H9 (cell line): Measurements from ENCODE around the gene SLC4A3. TPM values are rescaled to one million over a fixed set of nuclear protein-coding genes. Genes with fewer than 3 reads are reported as not detected.

Source experiments
- DNase-seq: peaks from one replicate; pipeline ENCODE4 v3.0.0-alpha.2; 2017
- H2AFZ ChIP-seq: one replicate; pipeline ENCODE4 v1.6.1; 2013; ENCODE audit warnings: mild to moderate bottlenecking, low read length, control low read depth, moderate library complexity
- H2AK5ac ChIP-seq: 2 replicates; pipeline ENCODE4 v1.6.1; 2013; ENCODE audit warnings: low read length, control low read depth, mixed read lengths; ENCODE audit not compliant: insufficient read length
- H2BK120ac ChIP-seq: one replicate; pipeline ENCODE4 v1.6.1; 2013; ENCODE audit warnings: low read depth, mild to moderate bottlenecking, low read length, control low read depth, inconsistent platforms; ENCODE audit not compliant: poor library complexity, severe bottlenecking
- H2BK12ac ChIP-seq: 2 replicates; pipeline ENCODE4 v1.6.1; 2013; ENCODE audit warnings: low read length, control low read depth, mixed read lengths, low read depth; ENCODE audit not compliant: insufficient read length
- H2BK15ac ChIP-seq: 2 replicates; pipeline ENCODE4 v1.6.1; 2013; ENCODE audit warnings: low read depth, low read length, control low read depth
- H2BK20ac ChIP-seq: one replicate; pipeline ENCODE4 v1.6.1; 2013; ENCODE audit warnings: low read depth, mild to moderate bottlenecking, low read length, control low read depth, inconsistent platforms; ENCODE audit not compliant: poor library complexity, severe bottlenecking
- H2BK5ac ChIP-seq: 2 replicates; pipeline ENCODE4 v1.6.1; 2013; ENCODE audit warnings: low read length, control low read depth, mixed read lengths; ENCODE audit not compliant: insufficient read length
- H3K14ac ChIP-seq: 2 replicates; pipeline ENCODE4 v1.6.1; 2013; ENCODE audit warnings: low read length, control low read depth; ENCODE audit not compliant: insufficient read depth
- H3K18ac ChIP-seq: 2 replicates; pipeline ENCODE4 v1.6.1; 2013; ENCODE audit warnings: low read depth, mild to moderate bottlenecking, mixed read lengths, low read length, control low read depth; ENCODE audit not compliant: insufficient read length
- H3K23ac ChIP-seq: 2 replicates; pipeline ENCODE4 v1.6.1; 2013; ENCODE audit warnings: low read length, control low read depth, mixed read lengths, low read depth; ENCODE audit not compliant: insufficient read length
- H3K23me2 ChIP-seq: 2 replicates; pipeline ENCODE4 v1.6.1; 2013; ENCODE audit warnings: low read depth, mild to moderate bottlenecking, mixed read lengths, low read length, control low read depth; ENCODE audit not compliant: insufficient read length, poor library complexity, severe bottlenecking
- H3K27ac ChIP-seq: 2 replicates; pipeline ENCODE4 v1.5.1; 2013; ENCODE audit warnings: low read length, control low read depth, mixed read lengths, low read depth; ENCODE audit not compliant: insufficient read length
- H3K27me3 ChIP-seq: 2 replicates; pipeline ENCODE4 v1.6.1; 2013; ENCODE audit warnings: low read length, control low read depth, inconsistent platforms; ENCODE audit not compliant: insufficient read depth
- H3K4ac ChIP-seq: 2 replicates; pipeline ENCODE4 v1.6.1; 2013; ENCODE audit warnings: low read depth, mild to moderate bottlenecking, control low read depth, inconsistent platforms, low read length, moderate library complexity
- H3K4me1 ChIP-seq: 2 replicates; pipeline ENCODE4 v1.6.1; 2013; ENCODE audit warnings: low read length, control low read depth, inconsistent platforms; ENCODE audit not compliant: insufficient read depth
- H3K4me2 ChIP-seq: 2 replicates; pipeline ENCODE4 v1.6.1; 2013; ENCODE audit warnings: low read length, control low read depth, mixed read lengths; ENCODE audit not compliant: insufficient read length, insufficient read depth
- H3K56ac ChIP-seq: 2 replicates; pipeline ENCODE4 v1.6.1; 2013; ENCODE audit warnings: low read depth, mild to moderate bottlenecking, mixed read lengths, low read length, control low read depth; ENCODE audit not compliant: insufficient read length
- H3K79me1 ChIP-seq: 2 replicates; pipeline ENCODE4 v1.6.1; 2013; ENCODE audit warnings: low read depth, mild to moderate bottlenecking, moderate library complexity, low read length, control low read depth, inconsistent platforms; ENCODE audit not compliant: insufficient read depth, poor library complexity, severe bottlenecking
- H3K79me2 ChIP-seq: 2 replicates; pipeline ENCODE4 v1.6.1; 2013; ENCODE audit warnings: low read length, control low read depth, inconsistent platforms; ENCODE audit not compliant: insufficient read depth
- H3K9ac ChIP-seq: 2 replicates; pipeline ENCODE4 v1.6.1; 2013; ENCODE audit warnings: low read length, control low read depth, mixed read lengths; ENCODE audit not compliant: insufficient read length; ENCODE audit errors: extremely low read depth
- H3K9me3 ChIP-seq: one replicate; pipeline ENCODE4 v1.6.1; 2013; ENCODE audit warnings: low read depth, low read length, inconsistent platforms; ENCODE audit not compliant: control insufficient read depth
- H3T11ph ChIP-seq: one replicate; pipeline ENCODE4 v1.6.1; 2013; ENCODE audit warnings: mild to moderate bottlenecking, low read length, control low read depth, inconsistent platforms
- H4K20me1 ChIP-seq: one replicate; pipeline ENCODE4 v1.6.1; 2013; ENCODE audit not compliant: control insufficient read depth, insufficient read length, insufficient read depth
- H4K5ac ChIP-seq: 2 replicates; pipeline ENCODE4 v1.6.1; 2013; ENCODE audit warnings: low read depth, mild to moderate bottlenecking, mixed read lengths, low read length, control low read depth; ENCODE audit not compliant: insufficient read length
- H4K8ac ChIP-seq: replicated peaks from 2 replicates; pipeline ENCODE4 v1.6.1; 2013; ENCODE audit warnings: low read length, control low read depth, mixed read lengths, low read depth; ENCODE audit not compliant: insufficient read length
- H4K91ac ChIP-seq: 2 replicates; pipeline ENCODE4 v1.6.1; 2013; ENCODE audit warnings: low read depth, mild to moderate bottlenecking, moderate library complexity, mixed read lengths, low read length, control low read depth; ENCODE audit not compliant: insufficient read length
- H3K27ac Mint-ChIP-seq, 3 experiments: 2 replicates in 2 of 3; 3 replicates in 1 of 3; pipeline ENCODE4 v1.8.0; 2020 to 2021; ENCODE audit warnings: mixed read lengths in 3 of 3, mild to moderate bottlenecking in 1 of 3, moderate library complexity in 1 of 3
- H3K27me3 Mint-ChIP-seq: 2 replicates; pipeline ENCODE4 v1.8.0; 2021; ENCODE audit warnings: low read depth, mild to moderate bottlenecking, moderate library complexity, mixed read lengths
- H3K36me3 Mint-ChIP-seq, 3 experiments: 2 replicates in 2 of 3; 3 replicates in 1 of 3; pipeline ENCODE4 v1.8.0; 2020 to 2021; ENCODE audit warnings: low read depth in 3 of 3, mixed read lengths in 3 of 3; ENCODE audit not compliant: insufficient read depth in 1 of 3
- H3K4me1 Mint-ChIP-seq, 2 experiments: 2 replicates each; pipeline ENCODE4 v1.8.0; 2020; ENCODE audit warnings: mixed read lengths in 2 of 2
- H3K4me3 Mint-ChIP-seq, 2 experiments: 2 replicates in 1 of 2; 3 replicates in 1 of 2; pipeline ENCODE4 v1.8.0; 2020 to 2021; ENCODE audit warnings: mild to moderate bottlenecking in 2 of 2, mixed read lengths in 2 of 2, moderate library complexity in 1 of 2
- H3K9me3 Mint-ChIP-seq, 2 experiments: 2 replicates in 1 of 2; 3 replicates in 1 of 2; pipeline ENCODE4 v1.8.0; 2020; ENCODE audit warnings: mild to moderate bottlenecking in 2 of 2, mixed read lengths in 2 of 2, moderate library complexity in 1 of 2
- WGBS: extraction: QIAGEN DNeasy Blood & Tissue Kit; methylation state at CpG from one replicate; pipeline ENCODE4 v1.1.7; 2013; ENCODE audit warnings: missing lambda C conversion rate, low lambda C conversion rate, mixed read lengths; ENCODE audit not compliant: insufficient read length; ENCODE audit errors: extremely low coverage; 5-methylcytosine and 5-hydroxymethylcytosine counted together
- total RNA-seq: library from RNA; stranded (reverse); gene quantifications from 2 replicates; pipeline ENCODE4 v1.2.1, GENCODE V29; 2021
- TF ChIP-seq, protein P1 (sequence below): fragments of 200-600 bp; sonication (generic); conservative IDR thresholded peaks from 3 replicates; pipeline ENCODE4 v1.8.0; 2021; ENCODE audit warnings: antibody characterized with exemption, mild to moderate bottlenecking

The SLC4A3 gene
- total RNA-seq, 1 experiment from 2014 or later: 11.1 TPM

DNA sequence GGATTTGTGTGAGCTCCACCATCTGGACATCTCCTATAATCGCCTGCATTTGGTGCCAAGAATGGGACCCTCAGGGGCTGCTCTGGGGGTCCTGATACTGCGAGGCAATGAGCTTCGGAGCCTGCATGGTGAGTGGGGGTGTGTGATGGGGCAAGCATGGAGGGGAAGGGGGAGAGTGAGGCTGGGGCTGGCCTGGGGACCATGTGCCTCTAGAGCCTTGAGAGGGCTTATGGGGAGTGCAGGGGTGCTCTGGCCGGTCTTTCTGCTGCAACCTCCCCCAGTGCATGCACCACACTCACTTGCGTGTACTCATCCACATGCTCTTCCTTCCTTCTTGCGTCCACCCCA is 21.8 kb upstream of the SLC4A3 start:
- no peak overlapping the region for H3K14ac ChIP-seq
- H2BK120ac ChIP-seq: no peak overlapping the region

More for the DNA sequence above, 21.8 kb upstream of the SLC4A3 start:
- Histone ChIP-seq H3K9me3 (no peaks in the 10 kb centered on the region), H4K91ac (no peak overlapping the region), H2BK12ac (no peak overlapping the region), H2AFZ (no peak overlapping the region), H3K27me3 (no peaks in the 10 kb centered on the region), H3K79me1 (no peaks in the 10 kb centered on the region), H3K23ac (no peak overlapping the region), H3K18ac (no peak overlapping the region), H2BK20ac (no peak overlapping the region), H4K5ac (no peak overlapping the region), H2BK15ac (no peak overlapping the region), H3K27ac (no peak overlapping the region), H3T11ph (no peak overlapping the region), H3K4me2 (no peak overlapping the region), H3K4me1 (no peaks in the 10 kb centered on the region), H2BK5ac (no peak overlapping the region), H4K8ac (no peak overlapping the region), H3K79me2 (no peaks in the 10 kb centered on the region), H3K9ac (no peak overlapping the region), H3K56ac (no peak overlapping the region), H4K20me1 (no peaks in the 10 kb centered on the region), H3K4ac (no peak overlapping the region), H2AK5ac (no peak overlapping the region), H3K23me2 (no peaks in the 10 kb centered on the region)
- DNase-seq: no peak
- TF ChIP-seq, protein P1, sequence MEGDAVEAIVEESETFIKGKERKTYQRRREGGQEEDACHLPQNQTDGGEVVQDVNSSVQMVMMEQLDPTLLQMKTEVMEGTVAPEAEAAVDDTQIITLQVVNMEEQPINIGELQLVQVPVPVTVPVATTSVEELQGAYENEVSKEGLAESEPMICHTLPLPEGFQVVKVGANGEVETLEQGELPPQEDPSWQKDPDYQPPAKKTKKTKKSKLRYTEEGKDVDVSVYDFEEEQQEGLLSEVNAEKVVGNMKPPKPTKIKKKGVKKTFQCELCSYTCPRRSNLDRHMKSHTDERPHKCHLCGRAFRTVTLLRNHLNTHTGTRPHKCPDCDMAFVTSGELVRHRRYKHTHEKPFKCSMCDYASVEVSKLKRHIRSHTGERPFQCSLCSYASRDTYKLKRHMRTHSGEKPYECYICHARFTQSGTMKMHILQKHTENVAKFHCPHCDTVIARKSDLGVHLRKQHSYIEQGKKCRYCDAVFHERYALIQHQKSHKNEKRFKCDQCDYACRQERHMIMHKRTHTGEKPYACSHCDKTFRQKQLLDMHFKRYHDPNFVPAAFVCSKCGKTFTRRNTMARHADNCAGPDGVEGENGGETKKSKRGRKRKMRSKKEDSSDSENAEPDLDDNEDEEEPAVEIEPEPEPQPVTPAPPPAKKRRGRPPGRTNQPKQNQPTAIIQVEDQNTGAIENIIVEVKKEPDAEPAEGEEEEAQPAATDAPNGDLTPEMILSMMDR: no peak
- Mint-ChIP-seq H3K36me3 (peaks cover 8 to 51% (median 37%) of the 10 kb centered on the region in 3 experiments; a peak in 6 of 7 replicates), H3K4me3 (no peak overlapping the region), H3K27ac (no peak overlapping the region), H3K4me1 (peaks cover 0 to under 1% of the 10 kb centered on the region in 2 experiments; a peak in 2 of 4 replicates), H3K27me3 (no peaks in the 10 kb centered on the region), H3K9me3 (no peaks in the 10 kb centered on the region)
- WGBS: no CpG with 5 or more reads among the region's 6 CpGs
